HG03354 (cell line): ENCODE results near the gene LGALS1.
"Not testable (repeated sequence)": the region's sequence is repeated elsewhere in the genome, so short reads cannot be mapped to it uniquely, and the experiment has no call there.

Source experiments
- ATAC-seq: cut with Tn5 transposase; IDR thresholded peaks from one replicate; pipeline ENCODE4 v1.9.1; 2021; ENCODE audit warnings: mild to moderate bottlenecking; ENCODE audit not compliant: unreplicated experiment, poor library complexity, severe bottlenecking

Gene LGALS1

GRCh38 chr22:37638391-37639069, 36.9 kb upstream of the LGALS1 start:
- ATAC-seq, result no peak

GRCh38 chr22:37639070-37639760, 36.2 kb upstream of the LGALS1 start, which contains the start of gene SH3BP1:
TSS of gene SH3BP1 (plus strand) at chr22:37639669. CDS start at chr22:37639788, 119 bp downstream.
- no peak for ATAC-seq

GRCh38 chr22:37639771-37640590, 35.5 kb upstream of the LGALS1 start:
- ATAC-seq, result no peak

GRCh38 chr22:37640591-37641560, 34.6 kb upstream of the LGALS1 start:
- ATAC-seq, result no peak

GRCh38 chr22:37641561-37641949, 33.9 kb upstream of the LGALS1 start:
- no peak for ATAC-seq

GRCh38 chr22:37643225-37643847, 32.1 kb upstream of the LGALS1 start:
- ATAC-seq, result no peak

GRCh38 chr22:37647317-37647716, 28.1 kb upstream of the LGALS1 start:
- no peak for ATAC-seq

- no peak for ATAC-seq
Measured at GRCh38 chr22:37647928-37648327, 27.5 kb upstream of the LGALS1 start.

- ATAC-seq, result no peak
Measured at GRCh38 chr22:37650463-37651136, 24.8 kb upstream of the LGALS1 start.

GRCh38 chr22:37654563-37655251, 20.7 kb upstream of the LGALS1 start:
- ATAC-seq, result no peak

GRCh38 chr22:37655252-37655563, 20.2 kb upstream of the LGALS1 start:
- no peak for ATAC-seq

GRCh38 chr22:37656583-37656982, 18.9 kb upstream of the LGALS1 start:
- not testable (repeated sequence) for ATAC-seq

GRCh38 chr22:37657590-37658132, 17.8 kb upstream of the LGALS1 start:
- no peak for ATAC-seq

- peak; percentile 91 for ATAC-seq
Measured at GRCh38 chr22:37658133-37659065, 17.0 kb upstream of the LGALS1 start, which contains the start of gene PDXP. TSS of gene PDXP (plus strand) at chr22:37658723. CDS start at chr22:37658783, 60 bp downstream.

- peak; percentile 3 for ATAC-seq
Measured at GRCh38 chr22:37659066-37659896, 16.2 kb upstream of the LGALS1 start.
